Measurements from ENCODE around the gene ADAM8. TPM values are rescaled to one million over a fixed set of nuclear protein-coding genes. Genes with fewer than 3 reads are reported as not detected.

Gene ADAM8
- total and polyA plus RNA-seq, 12 donors: 0.61 to 7.7 (median 3.8) TPM

GRCh38 chr10:133264461-133264860, 12.2 kb downstream of the ADAM8 start:
- H3K36me3 ChIP-seq (replicated peaks in 1 of 2): no peaks in the 10 kb centered on the region
- H3K27me3 ChIP-seq: no peaks in the 10 kb centered on the region
- TF ChIP-seq POLR2A (IDR thresholded peaks at IDR 0.05): no peak
- TF ChIP-seq CTCF (IDR thresholded peaks at IDR 0.05): no peak
- peaks cover 6 to 20% of the 10 kb centered on the region in 2 donors for H3K4me1 ChIP-seq (replicated peaks in 1 of 2)
- H3K27ac ChIP-seq: no peak overlapping the region
- intact Hi-C loops (cut with DNase I): no loop called here
- no peaks in the 10 kb centered on the region for H3K9me3 ChIP-seq (replicated peaks in 1 of 3)
- DNase-seq: no peak
- WGBS, 4 donors: 65 to 83% (median 71%) methylated on average over 9 of the region's 9 CpGs
- no peak overlapping the region for H3K4me3 ChIP-seq

GRCh38 chr10:133263674-133264073, 13.0 kb downstream of the ADAM8 start:
- 84 to 90% (median 86%) methylated on average over 9 to 10 of the region's 10 CpGs for WGBS, 4 donors
- intact Hi-C loops (cut with DNase I): no loop called here

GRCh38 chr10:133262696-133263095, 14.0 kb downstream of the ADAM8 start:
- 81 to 92% (median 90%) methylated on average over 7 to 14 of the region's 14 CpGs for WGBS, 4 donors

More at GRCh38 chr10:133263674-133264073, 13.0 kb downstream of the ADAM8 start:
- Histone ChIP-seq H3K27me3 (no peaks in the 10 kb centered on the region), H3K4me3 (no peak overlapping the region), H3K36me3 (replicated peaks in 1 of 2) (no peaks in the 10 kb centered on the region), H3K4me1 (replicated peaks in 1 of 2) (peaks cover 8 to 26% of the 10 kb centered on the region in 2 donors), H3K9me3 (replicated peaks in 1 of 3) (no peaks in the 10 kb centered on the region), H3K27ac (no peak overlapping the region)
- DNase-seq: no peak
- TF ChIP-seq CTCF (IDR thresholded peaks at IDR 0.05) (no peak), POLR2A (IDR thresholded peaks at IDR 0.05) (no peak)

GRCh38 chr10:133261726-133262325, 14.8 kb downstream of the ADAM8 start:
- no peaks in the 10 kb centered on the region for H3K9me3 ChIP-seq (replicated peaks in 1 of 3)
- peak overlapping the region in 3 of 4 donors; percentile 18 to 68 (median 60) for H3K4me3 ChIP-seq
- H3K27ac ChIP-seq: peak overlapping the region in 4 of 5 donors; percentile 58 to 86 (median 83)
- 0 to 2% (median 0%) methylated on average over 2 to 77 of the region's 79 CpGs for WGBS, 4 donors
- no peak for TF ChIP-seq CTCF (IDR thresholded peaks at IDR 0.05)
- TF ChIP-seq POLR2A (IDR thresholded peaks at IDR 0.05): peak in 1 of 2 donors; percentile 41
- intact Hi-C loops (cut with DNase I): no loop called here
- DNase-seq: peak; percentile 87 to 94 (median 93)
- H3K4me1 ChIP-seq (replicated peaks in 1 of 2): peaks cover 8 to 42% of the 10 kb centered on the region in 2 donors
- H3K27me3 ChIP-seq: no peaks in the 10 kb centered on the region
- no peaks in the 10 kb centered on the region for H3K36me3 ChIP-seq (replicated peaks in 1 of 2)

More at GRCh38 chr10:133262696-133263095, 14.0 kb downstream of the ADAM8 start:
- no peak overlapping the region for H3K4me3 ChIP-seq
- DNase-seq: no peak
- intact Hi-C loops (cut with DNase I): no loop called here
- no peak for TF ChIP-seq CTCF (IDR thresholded peaks at IDR 0.05)
- no peak for TF ChIP-seq POLR2A (IDR thresholded peaks at IDR 0.05)
- peaks cover 8 to 36% of the 10 kb centered on the region in 2 donors for H3K4me1 ChIP-seq (replicated peaks in 1 of 2)
- no peaks in the 10 kb centered on the region for H3K36me3 ChIP-seq (replicated peaks in 1 of 2)
- no peaks in the 10 kb centered on the region for H3K9me3 ChIP-seq (replicated peaks in 1 of 3)
- H3K27me3 ChIP-seq: no peaks in the 10 kb centered on the region
- no peak overlapping the region for H3K27ac ChIP-seq
